Colonic mucosa (tissue), 4 donors: Measurements from ENCODE around the gene MT1M. TPM values are rescaled to one million over a fixed set of nuclear protein-coding genes. Genes with fewer than 3 reads are reported as not detected.

Experiments
- DNase-seq: peaks from one replicate; pipeline ENCODE4 v3.0.0-alpha.2; 2020
- H3K27ac ChIP-seq: fragments of 200-600 bp; one replicate; pipeline ENCODE4 v1.8.0; 2021
- H3K27me3 ChIP-seq: fragments of 200-600 bp; one replicate; pipeline ENCODE4 v1.8.0; 2021
- H3K36me3 ChIP-seq: fragments of 200-600 bp; one replicate; pipeline ENCODE4 v1.8.0; 2021
- H3K4me1 ChIP-seq: fragments of 200-600 bp; one replicate; pipeline ENCODE4 v1.8.0; 2021; ENCODE audit warnings: mild to moderate bottlenecking
- H3K4me3 ChIP-seq: fragments of 200-600 bp; one replicate; pipeline ENCODE4 v1.8.0; 2021
- H3K9ac ChIP-seq, 2 donors: one replicate each; pipeline ENCODE4 v1.7.0; 2013; ENCODE audit warnings: control low read depth in 2 of 2, low read depth in 2 of 2, low read length in 2 of 2
- H3K9me3 ChIP-seq: fragments of 200-600 bp; one replicate; pipeline ENCODE4 v1.8.0; 2021
- intact Hi-C: fragments of 100-400 bp; cut with DNase I; formaldehyde crosslinking; loops from one replicate; pipeline ENCODE4 v1.14.1; 2022
- total RNA-seq, 2 donors: library from RNA; stranded (reverse); fragmentation: NEBNext Ultra II Directional in 1 of 2; extraction: Animal tissue kit (Norgen Biotek cat#: 25700) in 1 of 2; gene quantifications; one replicate each; pipeline ENCODE4 v1.2.1, GENCODE V29; 2021
- TF ChIP-seq, protein P1 (sequence below): fragments of 200-600 bp; IDR thresholded peaks from one replicate; pipeline ENCODE4 v1.8.0; 2022; ENCODE audit warnings: antibody characterized with exemption, mild to moderate bottlenecking
- donor health status: healthy.
- donor health status: DM: no; HTN: no; CAD: no.
- donor health status: DM: no; HTN: no; CAD: no.

Gene MT1M
- total RNA-seq, 2 donors from 2014 or later: 19.0 to 21.2 TPM

DNA sequence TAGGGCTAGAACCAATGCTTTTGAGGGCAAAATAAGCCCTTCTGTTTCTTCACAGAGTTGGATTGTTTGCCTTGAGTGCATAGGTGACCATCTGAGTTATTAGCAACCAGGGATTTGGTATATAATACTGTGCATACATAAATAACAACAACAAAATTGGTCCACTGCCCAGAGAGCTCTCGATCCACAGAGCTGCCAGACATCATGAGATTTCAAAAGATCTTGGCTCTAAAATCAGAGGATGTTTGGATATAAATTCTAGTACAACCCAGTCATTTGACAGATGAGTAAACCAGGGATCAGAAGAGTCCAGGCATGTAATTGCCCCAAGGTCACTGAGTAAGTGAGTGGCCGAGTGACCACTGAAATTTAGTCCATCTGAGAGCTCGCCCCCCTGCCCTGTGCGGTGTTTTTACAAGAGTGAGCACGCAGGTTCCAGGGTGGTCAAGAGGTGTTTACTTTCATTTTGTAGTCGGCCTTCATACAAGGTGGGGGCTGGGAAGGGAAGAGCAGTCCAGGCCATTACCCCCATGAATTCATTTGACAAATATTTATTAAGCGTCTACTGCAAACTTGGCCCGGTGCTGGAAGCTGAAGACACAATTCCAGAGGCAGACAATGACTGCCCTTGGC, 25.9 kb upstream of the MT1M start:
- peak; percentile 29 for DNase-seq
- peaks cover 11% of the 10 kb centered on the region for H3K4me1 ChIP-seq

DNA sequence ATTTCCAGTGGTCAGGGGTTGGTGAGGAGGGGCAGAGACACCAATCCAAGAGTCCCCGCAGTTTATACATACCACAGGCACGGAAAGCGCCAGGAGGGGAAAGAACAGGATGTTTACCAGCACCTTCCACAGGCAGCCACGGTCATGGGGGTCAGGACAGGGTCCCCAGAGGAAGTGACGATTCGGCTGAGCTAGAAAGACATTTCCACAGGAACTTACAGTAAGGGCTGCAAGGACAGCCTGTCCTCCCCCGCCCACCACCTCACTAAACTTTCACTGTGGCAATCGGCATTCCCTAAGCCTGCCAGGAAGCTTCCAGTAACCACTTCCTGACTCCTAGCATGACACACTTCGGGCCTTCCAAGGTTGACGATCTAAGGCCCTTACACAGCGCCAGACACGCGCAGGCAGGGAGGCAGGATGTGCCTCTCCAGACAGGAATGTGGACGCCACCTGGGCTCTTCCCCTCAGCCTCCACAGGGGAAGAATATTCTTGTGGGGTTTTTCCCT, 25.3 kb upstream of the MT1M start:
- TF ChIP-seq, protein P1, sequence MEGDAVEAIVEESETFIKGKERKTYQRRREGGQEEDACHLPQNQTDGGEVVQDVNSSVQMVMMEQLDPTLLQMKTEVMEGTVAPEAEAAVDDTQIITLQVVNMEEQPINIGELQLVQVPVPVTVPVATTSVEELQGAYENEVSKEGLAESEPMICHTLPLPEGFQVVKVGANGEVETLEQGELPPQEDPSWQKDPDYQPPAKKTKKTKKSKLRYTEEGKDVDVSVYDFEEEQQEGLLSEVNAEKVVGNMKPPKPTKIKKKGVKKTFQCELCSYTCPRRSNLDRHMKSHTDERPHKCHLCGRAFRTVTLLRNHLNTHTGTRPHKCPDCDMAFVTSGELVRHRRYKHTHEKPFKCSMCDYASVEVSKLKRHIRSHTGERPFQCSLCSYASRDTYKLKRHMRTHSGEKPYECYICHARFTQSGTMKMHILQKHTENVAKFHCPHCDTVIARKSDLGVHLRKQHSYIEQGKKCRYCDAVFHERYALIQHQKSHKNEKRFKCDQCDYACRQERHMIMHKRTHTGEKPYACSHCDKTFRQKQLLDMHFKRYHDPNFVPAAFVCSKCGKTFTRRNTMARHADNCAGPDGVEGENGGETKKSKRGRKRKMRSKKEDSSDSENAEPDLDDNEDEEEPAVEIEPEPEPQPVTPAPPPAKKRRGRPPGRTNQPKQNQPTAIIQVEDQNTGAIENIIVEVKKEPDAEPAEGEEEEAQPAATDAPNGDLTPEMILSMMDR: no peak
- H3K9ac ChIP-seq: peak overlapping the region; percentile 48 to 80
- no peaks in the 10 kb centered on the region for H3K36me3 ChIP-seq
- intact Hi-C loops: loop anchor here (10.0 kb wide), 1 partner anchor 92 kb away; no protein-coding TSS in a partner anchor
- peak overlapping the region; percentile 88 for H3K27ac ChIP-seq
- no peak overlapping the region for H3K4me3 ChIP-seq
- DNase-seq: peak; percentile 54
- H3K4me1 ChIP-seq: peaks cover 11% of the 10 kb centered on the region
- H3K27me3 ChIP-seq: no peaks in the 10 kb centered on the region
- H3K9me3 ChIP-seq: no peaks in the 10 kb centered on the region

More for the DNA sequence above, 25.9 kb upstream of the MT1M start:
- TF ChIP-seq, protein P1: no peak
- no peaks in the 10 kb centered on the region for H3K27me3 ChIP-seq
- H3K27ac ChIP-seq: peak overlapping the region; percentile 88
- H3K4me3 ChIP-seq: no peak overlapping the region
- H3K36me3 ChIP-seq: no peaks in the 10 kb centered on the region
- H3K9me3 ChIP-seq: no peaks in the 10 kb centered on the region
- intact Hi-C loops: loop anchor here (10.0 kb wide), 1 partner anchor 92 kb away; no protein-coding TSS in a partner anchor
- H3K9ac ChIP-seq: peak overlapping the region in 1 of 2 donors; percentile 80

DNA sequence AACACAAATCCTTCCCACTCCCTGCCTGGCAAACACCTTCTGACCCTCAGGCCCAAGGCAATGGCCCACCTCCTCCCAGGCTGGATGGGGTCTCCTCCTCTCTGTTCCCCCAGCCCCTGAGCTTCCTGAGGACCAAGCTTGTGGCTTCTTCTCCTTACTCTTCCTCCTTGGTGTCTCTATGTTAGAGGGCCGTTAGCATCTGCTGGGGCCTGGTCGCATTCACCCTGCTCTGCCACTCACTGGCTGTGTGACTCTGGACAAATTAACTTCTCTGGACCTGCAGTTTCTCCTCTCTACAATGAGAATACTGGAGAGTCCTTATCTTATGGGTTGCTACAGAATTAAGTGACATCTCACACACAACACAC, 24.8 kb upstream of the MT1M start:
- H3K4me3 ChIP-seq: peak overlapping the region; percentile 54
- no peak for DNase-seq
- no peaks in the 10 kb centered on the region for H3K27me3 ChIP-seq
- TF ChIP-seq, protein P1: no peak
- intact Hi-C loops: loop anchor here (10.0 kb wide), 1 partner anchor 93 kb away; no protein-coding TSS in a partner anchor
- H3K27ac ChIP-seq: peak overlapping the region; percentile 88
- H3K4me1 ChIP-seq: peaks cover 11% of the 10 kb centered on the region
- no peaks in the 10 kb centered on the region for H3K9me3 ChIP-seq
- no peaks in the 10 kb centered on the region for H3K36me3 ChIP-seq
- peak overlapping the region; percentile 48 to 80 for H3K9ac ChIP-seq

DNA sequence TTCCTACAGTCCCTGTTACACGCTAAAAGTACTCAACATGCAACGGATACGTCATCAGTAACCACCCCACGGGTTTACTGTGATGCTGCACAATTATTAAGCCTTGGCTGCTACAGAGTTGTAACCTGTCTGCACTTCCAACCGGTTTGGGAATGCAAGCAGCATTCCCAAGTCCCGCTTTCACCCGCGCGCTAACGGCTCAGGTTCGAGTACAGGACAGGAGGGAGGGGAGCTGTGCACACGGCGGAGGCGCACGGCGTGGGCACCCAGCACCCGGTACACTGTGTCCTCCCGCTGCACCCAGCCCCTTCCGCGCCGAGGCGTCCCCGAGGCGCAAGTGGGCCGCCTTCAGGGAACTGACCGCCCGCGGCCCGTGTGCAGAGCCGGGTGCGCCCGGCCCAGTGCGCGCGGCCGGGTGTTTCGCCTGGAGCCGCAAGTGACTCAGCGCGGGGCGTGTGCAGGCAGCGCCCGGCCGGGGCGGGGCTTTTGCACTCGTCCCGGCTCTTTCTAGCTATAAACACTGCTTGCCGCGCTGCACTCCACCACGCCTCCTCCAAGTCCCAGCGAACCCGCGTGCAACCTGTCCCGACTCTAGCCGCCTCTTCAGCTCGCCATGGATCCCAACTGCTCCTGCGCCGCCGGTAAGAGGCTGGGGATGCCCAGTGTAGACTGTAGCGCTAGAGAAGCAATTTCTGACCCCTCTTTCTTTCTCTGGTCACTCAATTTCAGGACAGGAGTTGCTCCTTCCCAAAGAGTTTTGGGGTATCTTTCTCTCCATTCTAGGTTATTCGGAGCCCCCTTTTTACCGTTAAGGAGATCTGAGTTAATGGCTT, 24.2 kb upstream of the MT1M start, which contains the start of gene MT2A:
TSS of gene MT2A (plus strand) at position 542 of the 833 bp plus-strand sequence. CDS start at position 614, 72 bp downstream.
- TF ChIP-seq, protein P1: no peak
- peak; percentile 96 for DNase-seq
- Histone ChIP-seq H3K36me3 (no peaks in the 10 kb centered on the region), H3K27ac (peak within 1 kb of the TSS; percentile 88), H3K27me3 (no peaks in the 10 kb centered on the region), H3K9ac (peak within 1 kb of the TSS; percentile 64 to 94), H3K4me3 (peak within 1 kb of the TSS; percentile 54), H3K9me3 (no peaks in the 10 kb centered on the region), H3K4me1 (peaks cover 11% of the 10 kb centered on the region)
- intact Hi-C loops: loop anchor here (10.0 kb wide), 1 partner anchor 93 kb away; no protein-coding TSS in a partner anchor

DNA sequence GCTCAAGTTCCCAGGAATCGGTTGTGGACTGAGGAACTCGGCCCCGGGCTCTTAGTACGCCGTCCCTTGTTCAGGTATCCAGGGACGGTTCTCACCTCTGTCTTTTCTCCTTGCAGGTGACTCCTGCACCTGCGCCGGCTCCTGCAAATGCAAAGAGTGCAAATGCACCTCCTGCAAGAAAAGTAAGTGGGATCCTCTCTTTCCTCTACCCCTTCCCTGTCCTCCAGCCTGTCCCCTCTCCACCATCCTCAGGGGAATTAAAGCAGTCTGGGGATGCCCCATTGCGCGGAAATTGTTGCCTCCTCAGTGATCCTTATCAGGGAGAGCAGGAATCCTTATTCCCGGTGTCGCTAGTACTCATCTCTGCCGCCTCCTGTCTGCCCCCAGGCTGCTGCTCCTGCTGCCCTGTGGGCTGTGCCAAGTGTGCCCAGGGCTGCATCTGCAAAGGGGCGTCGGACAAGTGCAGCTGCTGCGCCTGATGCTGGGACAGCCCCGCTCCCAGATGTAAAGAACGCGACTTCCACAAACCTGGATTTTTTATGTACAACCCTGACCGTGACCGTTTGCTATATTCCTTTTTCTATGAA, 23.5 kb upstream of the MT1M start:
- Histone ChIP-seq H3K9me3 (no peaks in the 10 kb centered on the region), H3K27me3 (no peaks in the 10 kb centered on the region), H3K4me1 (peaks cover 11% of the 10 kb centered on the region), H3K27ac (peak overlapping the region; percentile 88), H3K36me3 (no peaks in the 10 kb centered on the region), H3K9ac (peak overlapping the region; percentile 64 to 94), H3K4me3 (peak overlapping the region; percentile 54)
- peak; percentile 50 for DNase-seq
- TF ChIP-seq, protein P1: no peak
- intact Hi-C loops: loop anchor here (10.0 kb wide), 1 partner anchor 94 kb away; no protein-coding TSS in a partner anchor
